ENCODE data around the gene DEFB113. TPM values are rescaled to one million over a fixed set of nuclear protein-coding genes. Genes with fewer than 3 reads are reported as not detected.

DEFB113 gene
- total RNA-seq, 1 donor from 2014 or later = not detected

- intact Hi-C loops (cut with DNase I) = no loop called here
- TF ChIP-seq CTCF (IDR thresholded peaks at IDR 0.05) = no peak
Observed at GRCh38 chr6:49937017-49937416, 32.4 kb downstream of the DEFB113 start.

GRCh38 chr6:49935387-49935786, 34.0 kb downstream of the DEFB113 start:
- intact Hi-C loops (cut with DNase I) = no loop called here
- DNase-seq (ENCODE audit: low spot score in 2 of 2) = no peak
- H3K27me3 ChIP-seq = no peaks in the 10 kb centered on the region
- no peak overlapping the region for H3K27ac ChIP-seq
- TF ChIP-seq CTCF (IDR thresholded peaks at IDR 0.05) = no peak
- H3K36me3 ChIP-seq = no peaks in the 10 kb centered on the region
- H3K9me3 ChIP-seq = no peaks in the 10 kb centered on the region
- H3K4me3 ChIP-seq = no peak overlapping the region
- H3K4me1 ChIP-seq = no peaks in the 10 kb centered on the region

More at GRCh38 chr6:49937017-49937416, 32.4 kb downstream of the DEFB113 start:
- Histone ChIP-seq H3K4me1 (no peaks in the 10 kb centered on the region), H3K36me3 (no peaks in the 10 kb centered on the region), H3K9me3 (no peaks in the 10 kb centered on the region), H3K27ac (no peak overlapping the region), H3K4me3 (no peak overlapping the region), H3K27me3 (no peaks in the 10 kb centered on the region)
- DNase-seq (ENCODE audit: low spot score in 2 of 2) = no peak

- Histone ChIP-seq H3K27me3 (no peaks in the 10 kb centered on the region), H3K9me3 (no peaks in the 10 kb centered on the region), H3K36me3 (no peaks in the 10 kb centered on the region), H3K27ac (no peak overlapping the region), H3K4me1 (no peaks in the 10 kb centered on the region), H3K4me3 (no peak overlapping the region)
- no peak for TF ChIP-seq CTCF (IDR thresholded peaks at IDR 0.05)
- no peak for DNase-seq (ENCODE audit: low spot score in 2 of 2)
- intact Hi-C loops (cut with DNase I) = no loop called here
Observed at GRCh38 chr6:49934770-49935169, 34.7 kb downstream of the DEFB113 start.

- no peak for TF ChIP-seq CTCF (IDR thresholded peaks at IDR 0.05)
- Histone ChIP-seq H3K27ac (no peak overlapping the region), H3K36me3 (no peaks in the 10 kb centered on the region), H3K4me1 (no peaks in the 10 kb centered on the region), H3K27me3 (no peaks in the 10 kb centered on the region), H3K4me3 (no peak overlapping the region), H3K9me3 (no peaks in the 10 kb centered on the region)
- intact Hi-C loops (cut with DNase I) = no loop called here
- no peak for DNase-seq (ENCODE audit: low spot score in 2 of 2)
Observed at GRCh38 chr6:49933526-49933925, 35.9 kb downstream of the DEFB113 start.

GRCh38 chr6:49929340-49929739, 40.1 kb downstream of the DEFB113 start:
- H3K36me3 ChIP-seq = no peaks in the 10 kb centered on the region
- intact Hi-C loops (cut with DNase I) = no loop called here
- TF ChIP-seq CTCF (IDR thresholded peaks at IDR 0.05) = no peak
- no peak overlapping the region for H3K27ac ChIP-seq
- DNase-seq (ENCODE audit: low spot score in 2 of 2) = no peak
- H3K4me3 ChIP-seq = no peak overlapping the region
- H3K9me3 ChIP-seq = no peaks in the 10 kb centered on the region
- no peaks in the 10 kb centered on the region for H3K27me3 ChIP-seq
- H3K4me1 ChIP-seq = no peaks in the 10 kb centered on the region

GRCh38 chr6:49923826-49924225, 45.6 kb downstream of the DEFB113 start:
- no peaks in the 10 kb centered on the region for H3K4me1 ChIP-seq
- H3K36me3 ChIP-seq = no peaks in the 10 kb centered on the region
- no peak overlapping the region for H3K4me3 ChIP-seq
- H3K9me3 ChIP-seq = no peaks in the 10 kb centered on the region
- intact Hi-C loops (cut with DNase I) = no loop called here
- no peak overlapping the region for H3K27ac ChIP-seq
- H3K27me3 ChIP-seq = no peaks in the 10 kb centered on the region
- no peak for TF ChIP-seq CTCF (IDR thresholded peaks at IDR 0.05)
- DNase-seq (ENCODE audit: low spot score in 2 of 2) = no peak

Measured in ascending aorta (tissue), 2 donors.